CD1c-positive myeloid dendritic cell (primary cell): ENCODE data around the gene GP5.

Experiments
- DNase-seq: peaks from one replicate; pipeline ENCODE4 v3.0.0-alpha.2; 2016; ENCODE audit errors: extremely low spot score

GP5 gene

GRCh38 chr3:194348354-194348753 is 50.7 kb downstream of the GP5 start:
- no peak for DNase-seq

GRCh38 chr3:194346621-194347020 is 52.4 kb downstream of the GP5 start:
- DNase-seq: no peak

GRCh38 chr3:194346035-194346434 is 53.0 kb downstream of the GP5 start:
- no peak for DNase-seq
